ENCODE results near the gene SRA1. TPM values are rescaled to one million over a fixed set of nuclear protein-coding genes. Genes with fewer than 3 reads are reported as not detected.
"Not testable (repeated sequence)": the region's sequence is repeated elsewhere in the genome, so short reads cannot be mapped to it uniquely, and the experiment has no call there.

Gene SRA1
- 10 to 100 TPM; 14.4 to 35.4 (median 18.6) TPM for total RNA-seq
- long read RNA-seq, transcript SRA1-201 (5 exons, 2,107 nt): major isoform, 13 of 21 reads
- long read RNA-seq, partial matches to known transcripts: 1 of 21 reads
- long read RNA-seq, other reads (novel, unspliced or antisense): 3 of 21 reads

DNA sequence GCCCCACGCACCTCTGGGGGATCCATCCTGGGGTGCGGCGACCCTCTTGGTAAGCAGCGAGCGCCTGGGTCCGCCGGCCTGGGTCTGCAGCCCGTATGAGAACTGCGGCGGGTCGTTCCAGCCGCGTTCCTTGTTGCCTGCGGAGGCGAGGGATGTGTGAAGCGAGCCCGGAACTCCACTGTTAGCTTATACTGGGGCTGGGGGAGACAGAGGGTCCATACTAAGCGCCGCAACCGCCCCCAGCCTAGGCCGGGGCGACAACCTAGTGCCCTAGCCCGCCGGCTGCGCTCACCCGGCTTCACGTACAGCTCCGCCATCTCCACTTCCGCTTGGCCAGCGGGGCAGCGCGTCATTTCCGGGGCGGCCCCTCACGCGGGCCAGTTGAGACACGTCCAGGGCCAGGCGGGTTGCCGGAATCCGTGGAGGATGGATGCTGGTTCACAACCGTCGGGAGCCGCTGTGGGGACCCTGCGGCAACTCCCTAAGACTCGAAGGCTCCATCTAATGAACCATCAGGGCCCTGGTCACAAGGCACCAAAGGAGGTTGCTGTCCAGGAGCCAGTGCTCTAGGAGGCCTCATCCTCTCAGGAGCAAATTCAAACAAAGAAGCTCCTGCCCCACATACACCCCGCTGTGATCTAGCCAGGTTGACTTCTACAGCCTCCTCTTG is at the start of gene SRA1:
Gene SRA1 (minus strand): TSS at position 338 of the 670 bp plus-strand sequence. CDS start 21 bp downstream, at position 317.
- peak; percentile 99 for TF ChIP-seq POLR2A (IDR thresholded peaks at IDR 0.05)
- TF ChIP-seq, protein P1, sequence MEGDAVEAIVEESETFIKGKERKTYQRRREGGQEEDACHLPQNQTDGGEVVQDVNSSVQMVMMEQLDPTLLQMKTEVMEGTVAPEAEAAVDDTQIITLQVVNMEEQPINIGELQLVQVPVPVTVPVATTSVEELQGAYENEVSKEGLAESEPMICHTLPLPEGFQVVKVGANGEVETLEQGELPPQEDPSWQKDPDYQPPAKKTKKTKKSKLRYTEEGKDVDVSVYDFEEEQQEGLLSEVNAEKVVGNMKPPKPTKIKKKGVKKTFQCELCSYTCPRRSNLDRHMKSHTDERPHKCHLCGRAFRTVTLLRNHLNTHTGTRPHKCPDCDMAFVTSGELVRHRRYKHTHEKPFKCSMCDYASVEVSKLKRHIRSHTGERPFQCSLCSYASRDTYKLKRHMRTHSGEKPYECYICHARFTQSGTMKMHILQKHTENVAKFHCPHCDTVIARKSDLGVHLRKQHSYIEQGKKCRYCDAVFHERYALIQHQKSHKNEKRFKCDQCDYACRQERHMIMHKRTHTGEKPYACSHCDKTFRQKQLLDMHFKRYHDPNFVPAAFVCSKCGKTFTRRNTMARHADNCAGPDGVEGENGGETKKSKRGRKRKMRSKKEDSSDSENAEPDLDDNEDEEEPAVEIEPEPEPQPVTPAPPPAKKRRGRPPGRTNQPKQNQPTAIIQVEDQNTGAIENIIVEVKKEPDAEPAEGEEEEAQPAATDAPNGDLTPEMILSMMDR (IDR thresholded peaks at IDR 0.05): no peak
- ATAC-seq: peak; percentile 78 to 85 (median 82)
- H3K4me1 ChIP-seq: peaks cover 0 to 58% (median 27%) of the 10 kb centered on the region in 4 donors

GRCh38 chr5:140607031-140607430 is 49.8 kb upstream of the SRA1 start:
- no peak for DNase-seq
- Histone ChIP-seq H3K27ac (peak overlapping the region; percentile 55 to 82 (median 80)), H3K27me3 (no peaks in the 10 kb centered on the region), H3K36me3 (no peaks in the 10 kb centered on the region), H3K4me1 (peaks cover 0 to 28% (median 5%) of the 10 kb centered on the region in 4 donors), H3K9me3 (no peaks in the 10 kb centered on the region), H3K4me3 (no peak overlapping the region)
- intact Hi-C loops (cut with DNase I): no loop called here
- peak; percentile 65 to 80 (median 71) for ATAC-seq
- 13% methylated on average over 2 of the region's 2 CpGs for WGBS (ENCODE audit: insufficient coverage, low coverage, low lambda C conversion rate, missing lambda C conversion rate)
- TF ChIP-seq, protein P1 (IDR thresholded peaks at IDR 0.05): peak in 1 of 4 donors; percentile 13
- TF ChIP-seq POLR2A (IDR thresholded peaks at IDR 0.05): no peak

More for the DNA sequence above, at the start of gene SRA1:
- DNase-seq: peak; percentile 95 to 96 (median 95)
- Histone ChIP-seq H3K9me3 (no peaks in the 10 kb centered on the region), H3K4me3 (peak within 1 kb of the TSS; percentile 71 to 84 (median 81)), H3K27ac (peak within 1 kb of the TSS; percentile 81 to 92 (median 84)), H3K36me3 (no peaks in the 10 kb centered on the region), H3K27me3 (no peaks in the 10 kb centered on the region)
- intact Hi-C loops (cut with DNase I): no loop called here
- WGBS (ENCODE audit: insufficient coverage, low coverage, low lambda C conversion rate, missing lambda C conversion rate): 2% methylated on average over 9 of the region's 46 CpGs

- TF ChIP-seq, protein P1 (IDR thresholded peaks at IDR 0.05): no peak
- no peak for TF ChIP-seq POLR2A (IDR thresholded peaks at IDR 0.05)
- no peaks in the 10 kb centered on the region for H3K27me3 ChIP-seq
- peak overlapping the region; percentile 55 to 82 (median 80) for H3K27ac ChIP-seq
- 40% methylated on average over 3 of the region's 3 CpGs for WGBS (ENCODE audit: insufficient coverage, low coverage, low lambda C conversion rate, missing lambda C conversion rate)
- no peaks in the 10 kb centered on the region for H3K9me3 ChIP-seq
- no peak for DNase-seq
- intact Hi-C loops (cut with DNase I): no loop called here
- no peaks in the 10 kb centered on the region for H3K36me3 ChIP-seq
- no peak for ATAC-seq
- no peak overlapping the region for H3K4me3 ChIP-seq
- H3K4me1 ChIP-seq: peaks cover 0 to 28% (median 5%) of the 10 kb centered on the region in 4 donors
Measured at GRCh38 chr5:140605879-140606278, 48.6 kb upstream of the SRA1 start.

GRCh38 chr5:140603734-140604133 is 46.5 kb upstream of the SRA1 start:
- Histone ChIP-seq H3K9me3 (no peaks in the 10 kb centered on the region), H3K4me1 (peaks cover 0 to 22% (median 4%) of the 10 kb centered on the region in 4 donors), H3K36me3 (no peaks in the 10 kb centered on the region), H3K4me3 (no peak overlapping the region), H3K27me3 (no peaks in the 10 kb centered on the region), H3K27ac (peak overlapping the region; percentile 87 to 90 (median 90))
- TF ChIP-seq, protein P1 (IDR thresholded peaks at IDR 0.05): no peak
- TF ChIP-seq POLR2A (IDR thresholded peaks at IDR 0.05): no peak
- DNase-seq (no peak), ATAC-seq (no peak)
- 89% methylated on average over 2 of the region's 2 CpGs for WGBS (ENCODE audit: insufficient coverage, low coverage, low lambda C conversion rate, missing lambda C conversion rate)
- intact Hi-C loops (cut with DNase I): no loop called here

DNA sequence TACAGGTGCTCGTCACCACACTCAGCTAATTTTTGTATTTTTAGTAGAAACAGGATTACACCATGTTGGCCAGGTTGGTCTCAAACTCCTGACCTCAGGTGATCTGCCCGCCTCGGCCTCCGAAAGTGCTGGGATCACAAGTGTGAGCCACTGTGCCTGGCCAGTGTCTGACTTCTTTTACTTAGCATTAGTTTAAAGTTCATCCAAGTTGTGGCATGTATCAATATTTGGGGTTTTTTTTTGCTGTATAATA is 46.1 kb upstream of the SRA1 start:
- intact Hi-C loops (cut with DNase I); ATAC-seq; H3K36me3 ChIP-seq; H3K9me3 ChIP-seq; H3K27me3 ChIP-seq; DNase-seq; H3K4me3 ChIP-seq: not testable (repeated sequence)
- Histone ChIP-seq H3K27ac (peak overlapping the region; percentile 87 to 90 (median 90)), H3K4me1 (peaks cover 0 to 23% (median 2%) of the 10 kb centered on the region in 4 donors)
- WGBS (ENCODE audit: insufficient coverage, low coverage, low lambda C conversion rate, missing lambda C conversion rate): 28% methylated on average over 4 of the region's 4 CpGs
